Left kidney (tissue), 2 donors: ENCODE results near the gene HS1BP3. TPM values are rescaled to one million over a fixed set of nuclear protein-coding genes. Genes with fewer than 3 reads are reported as not detected.

Experiments
- DNase-seq: peaks from one replicate; pipeline ENCODE4 v3.0.0-alpha.2; 2013
- polyA plus RNA-seq: library from polyadenylated mRNA; unstranded; fragments of 120-200 nt; gene quantifications from one replicate; pipeline ENCODE4 v1.2.1, GENCODE V29; 2013; ENCODE audit not compliant: insufficient read length

The HS1BP3 gene
- polyA plus RNA-seq, 1 donor: 14.6 TPM

GRCh38 chr2:20631617-20632307, 19.1 kb downstream of the HS1BP3 start:
- no peak for DNase-seq

- no peak for DNase-seq
Observed at GRCh38 chr2:20630967-20631366, 19.9 kb downstream of the HS1BP3 start.

GRCh38 chr2:20629581-20630171, 21.2 kb downstream of the HS1BP3 start:
- DNase-seq: no peak

- DNase-seq: no peak
Observed at GRCh38 chr2:20629181-20629580, 21.7 kb downstream of the HS1BP3 start.

- DNase-seq: no peak
Observed at GRCh38 chr2:20627712-20628380, 23.1 kb downstream of the HS1BP3 start.

- DNase-seq: no peak
Observed at GRCh38 chr2:20626698-20627513, 24.0 kb downstream of the HS1BP3 start.

GRCh38 chr2:20626392-20626697, 24.6 kb downstream of the HS1BP3 start:
- DNase-seq: no peak

GRCh38 chr2:20625491-20626391, 25.2 kb downstream of the HS1BP3 start:
- DNase-seq: no peak

GRCh38 chr2:20624884-20625485, 25.9 kb downstream of the HS1BP3 start:
- no peak for DNase-seq

- no peak for DNase-seq
Observed at GRCh38 chr2:20624156-20624883, 26.6 kb downstream of the HS1BP3 start.

GRCh38 chr2:20623741-20624155, 27.1 kb downstream of the HS1BP3 start:
- DNase-seq: no peak

GRCh38 chr2:20623241-20623640, 27.7 kb downstream of the HS1BP3 start:
- no peak for DNase-seq

- no peak for DNase-seq
Observed at GRCh38 chr2:20622731-20623130, 28.2 kb downstream of the HS1BP3 start.

GRCh38 chr2:20622296-20622686, 28.6 kb downstream of the HS1BP3 start:
- DNase-seq: no peak

- DNase-seq: no peak
Observed at GRCh38 chr2:20621366-20622295, 29.3 kb downstream of the HS1BP3 start.

- no peak for DNase-seq
Observed at GRCh38 chr2:20620696-20621365, 30.1 kb downstream of the HS1BP3 start.

GRCh38 chr2:20620271-20620681, 30.6 kb downstream of the HS1BP3 start:
- DNase-seq: no peak

GRCh38 chr2:20619624-20620024, 31.3 kb downstream of the HS1BP3 start:
- no peak for DNase-seq
